IMR-90 (cell line): Measurements from ENCODE around the gene PLA2G12B. TPM values are rescaled to one million over a fixed set of nuclear protein-coding genes. Genes with fewer than 3 reads are reported as not detected.

ENCODE experiments used
- ATAC-seq: fragments of 200-7000 bp; cut with Tn5 transposase; 2 replicates; pipeline ENCODE4 v1.9.1; 2020; ENCODE audit warnings: low read depth, mild to moderate bottlenecking, moderate library complexity
- BruUV-seq: library from RNA; stranded (reverse); fragments of 400-500 nt; replicated peaks from 2 replicates; lab custom pipeline; 2021; lab: Mats Ljungman, UMichigan
- CTCF ChIA-PET: fragments of 300-600 bp; formaldehyde crosslinking; extraction: SDS; loops from one replicate; lab custom pipeline; 2021; ENCODE audit warnings: antibody characterized with exemption; lab: Yijun Ruan, JAX
- POLR2A ChIA-PET: fragments of 300-600 bp; sonication (Branson Sonifier 250); formaldehyde crosslinking; loops from one replicate; lab custom pipeline; 2022; ENCODE audit warnings: antibody characterized with exemption; ENCODE audit not compliant: unreplicated experiment; lab: Charles Lee
- DNase-seq: peaks from one replicate; pipeline ENCODE4 v3.0.0; 2013
- H2AFZ ChIP-seq: replicated peaks from 2 replicates; pipeline ENCODE3; 2013; ENCODE audit warnings: low read length, mild to moderate bottlenecking; ENCODE audit not compliant: poor library complexity
- H2AK5ac ChIP-seq: 2 replicates; pipeline ENCODE4 v1.6.1; 2013; ENCODE audit warnings: low read depth, low read length, inconsistent platforms
- H2AK9ac ChIP-seq: replicated peaks from 2 replicates; pipeline ENCODE3; 2013; ENCODE audit warnings: mild to moderate bottlenecking, low read depth, low read length, moderate library complexity; ENCODE audit not compliant: poor library complexity
- H2BK120ac ChIP-seq: 2 replicates; pipeline ENCODE4 v1.6.1; 2013; ENCODE audit warnings: low read depth, low read length, inconsistent platforms
- H2BK15ac ChIP-seq: 3 replicates; pipeline ENCODE4 v1.6.1; 2013; ENCODE audit warnings: low read depth, low read length, inconsistent platforms
- H2BK20ac ChIP-seq: 2 replicates; pipeline ENCODE4 v1.6.1; 2013; ENCODE audit warnings: low read depth, mild to moderate bottlenecking, inconsistent platforms, low read length, moderate library complexity
- H2BK5ac ChIP-seq: 2 replicates; pipeline ENCODE4 v1.6.1; 2013; ENCODE audit warnings: mild to moderate bottlenecking, low read depth, low read length, inconsistent platforms; ENCODE audit not compliant: poor library complexity, severe bottlenecking
- H3K14ac ChIP-seq: replicated peaks from 2 replicates; pipeline ENCODE4 v1.6.1; 2013; ENCODE audit warnings: low read depth, low read length, inconsistent platforms
- H3K18ac ChIP-seq: 2 replicates; pipeline ENCODE4 v1.6.1; 2013; ENCODE audit warnings: low read depth, low read length, control low read depth
- H3K23ac ChIP-seq: 2 replicates; pipeline ENCODE4 v1.6.1; 2013; ENCODE audit warnings: low read depth, low read length, inconsistent platforms
- H3K27ac ChIP-seq: 2 replicates; pipeline ENCODE4 v1.5.1; 2013; ENCODE audit warnings: mild to moderate bottlenecking, control low read depth, low read length; ENCODE audit not compliant: insufficient read depth
- H3K27me3 ChIP-seq: 2 replicates; pipeline ENCODE4 v1.6.1; 2013; ENCODE audit warnings: low read length; ENCODE audit not compliant: control insufficient read depth, insufficient read depth
- H3K36me3 ChIP-seq: 2 replicates; pipeline ENCODE4 v1.6.1; 2013; ENCODE audit warnings: low read length, mixed read lengths; ENCODE audit not compliant: control insufficient read depth, insufficient read depth
- H3K4ac ChIP-seq: 2 replicates; pipeline ENCODE4 v1.6.1; 2013; ENCODE audit warnings: low read depth, low read length, inconsistent platforms
- H3K4me1 ChIP-seq: 2 replicates; pipeline ENCODE4 v1.6.1; 2013; ENCODE audit warnings: low read length, mixed read lengths; ENCODE audit not compliant: control insufficient read depth, insufficient read depth
- H3K4me2 ChIP-seq: 2 replicates; pipeline ENCODE4 v1.6.1; 2013; ENCODE audit warnings: low read depth, mild to moderate bottlenecking, control low read depth, low read length, moderate library complexity
- H3K4me3 ChIP-seq: 2 replicates; pipeline ENCODE4 v1.5.1; 2013; ENCODE audit warnings: low read depth, mild to moderate bottlenecking, control low read depth, low read length, moderate library complexity; ENCODE audit not compliant: insufficient read depth
- H3K56ac ChIP-seq: 2 replicates; pipeline ENCODE4 v1.6.1; 2013; ENCODE audit warnings: low read length, inconsistent platforms; ENCODE audit not compliant: insufficient read depth; ENCODE audit errors: extremely low read depth
- H3K79me1 ChIP-seq, 2 experiments: 2 replicates each; pipeline ENCODE4 v1.6.1; 2013; ENCODE audit warnings: low read length in 2 of 2, inconsistent platforms in 1 of 2, low read depth in 1 of 2
- H3K9ac ChIP-seq: 2 replicates; pipeline ENCODE4 v1.6.1; 2013; ENCODE audit warnings: low read depth, low read length, control low read depth
- H3K9me1 ChIP-seq: 2 replicates; pipeline ENCODE4 v1.6.1; 2013; ENCODE audit warnings: low read length, inconsistent platforms; ENCODE audit not compliant: insufficient read depth
- H3K9me3 ChIP-seq: 2 replicates; pipeline ENCODE4 v1.6.1; 2013; ENCODE audit warnings: low read length; ENCODE audit not compliant: control insufficient read depth, insufficient read depth
- H4K20me1 ChIP-seq: 2 replicates; pipeline ENCODE4 v1.6.1; 2013; ENCODE audit warnings: low read length, inconsistent platforms; ENCODE audit not compliant: insufficient read depth
- H4K5ac ChIP-seq: 2 replicates; pipeline ENCODE4 v1.6.1; 2013; ENCODE audit warnings: mild to moderate bottlenecking, low read depth, low read length, control low read depth
- H4K8ac ChIP-seq, 2 experiments: 2 replicates each; pipeline ENCODE4 v1.6.1; 2013; ENCODE audit warnings: low read depth in 2 of 2, low read length in 2 of 2, control low read depth in 1 of 2, inconsistent platforms in 1 of 2
- H4K91ac ChIP-seq: 2 replicates; pipeline ENCODE4 v1.6.1; 2013; ENCODE audit warnings: low read depth, low read length, inconsistent platforms; ENCODE audit not compliant: insufficient read depth
- BHLHE40 ChIP-seq: fragments of 150-350 bp; IDR thresholded peaks from 2 replicates; pipeline ENCODE4 v1.6.1; 2016; ENCODE audit warnings: mild to moderate bottlenecking, low read depth, low read length
- CEBPB ChIP-seq: IDR thresholded peaks from 2 replicates; pipeline ENCODE4 v1.6.1; 2012; ENCODE audit warnings: low read depth, low read length, improper control_type of control experiment
- CHD1 ChIP-seq: IDR thresholded peaks from 2 replicates; pipeline ENCODE4 v1.6.1; 2012; ENCODE audit warnings: low read depth, low read length, improper control_type of control experiment
- ELK1 ChIP-seq: fragments of 150-350 bp; IDR thresholded peaks from 2 replicates; pipeline ENCODE4 v1.6.1; 2016; ENCODE audit warnings: low read depth, mild to moderate bottlenecking, low read length, moderate library complexity, borderline replicate concordance
- FOS ChIP-seq: fragments of 150-350 bp; IDR thresholded peaks from 2 replicates; pipeline ENCODE4 v1.6.1; 2016; ENCODE audit warnings: low read depth, low read length
- MAFK ChIP-seq: IDR thresholded peaks from 2 replicates; pipeline ENCODE4 v1.6.1; 2012; ENCODE audit warnings: low read depth, low read length, improper control_type of control experiment
- MAZ ChIP-seq: IDR thresholded peaks from 2 replicates; pipeline ENCODE4 v1.6.1; 2012; ENCODE audit warnings: low read depth, mild to moderate bottlenecking, low read length, improper control_type of control experiment, moderate library complexity, borderline replicate concordance
- NFE2L2 ChIP-seq: fragments of 150-350 bp; IDR thresholded peaks from 2 replicates; pipeline ENCODE4 v1.6.1; 2016; ENCODE audit warnings: low read depth, mild to moderate bottlenecking, low read length
- POLR2A ChIP-seq: IDR thresholded peaks from 2 replicates; pipeline ENCODE4 v1.6.1; 2012; ENCODE audit warnings: mild to moderate bottlenecking, low read depth, low read length
- RCOR1 ChIP-seq: IDR thresholded peaks from 2 replicates; pipeline ENCODE4 v1.6.1; 2012; ENCODE audit warnings: mild to moderate bottlenecking, low read length, improper control_type of control experiment; ENCODE audit not compliant: insufficient replicate concordance
- WGBS, 2 experiments: methylation state at CpG; one replicate each; pipeline versions ENCODE4 v1.1.5 to v1.1.7; 2013; ENCODE audit warnings: missing lambda C conversion rate in 2 of 2; ENCODE audit not compliant: insufficient read length in 1 of 2; ENCODE audit errors: extremely low coverage in 2 of 2; 5-methylcytosine and 5-hydroxymethylcytosine counted together
- dilution Hi-C: fragments of 300-500 bp; cut with HindIII; formaldehyde crosslinking; loops from one replicate; pipeline ENCODE4 v1.14.3; 2018; ENCODE audit warnings: low sequenced_read_pairs; ENCODE audit not compliant: unreplicated experiment
- in situ Hi-C: fragments of 300-500 bp; cut with MboI; formaldehyde crosslinking; loops from 3 replicates; pipeline ENCODE4 v1.14.3; 2019; ENCODE audit warnings: low sequenced_read_pairs, inconsistent platforms, mixed read lengths
- intact Hi-C: fragments of 100-400 bp; cut with micrococcal nuclease; formaldehyde crosslinking; loops from 2 replicates; pipeline ENCODE4 v1.10.0; 2022
- polyA plus RNA-seq, 3 experiments: library from polyadenylated mRNA; depleted of rRNA; stranded (reverse); fragments of >200 nt; gene quantifications; 2 replicates each; pipeline ENCODE4 v1.2.3, GENCODE V29; 2012; ENCODE audit warnings: low replicate concordance in 1 of 3
- total RNA-seq: library from RNA; depleted of rRNA; stranded (reverse); fragments of >200 nt; gene quantifications from 2 replicates; pipeline ENCODE4 v1.2.3, GENCODE V29; 2012

PLA2G12B gene
- total and polyA plus RNA-seq, 2 of the 4 experiments (the other 2 are of a cell fraction): not detected

GRCh38 chr10:72913287-72913686 is 41.3 kb downstream of the PLA2G12B start:
- H3K9ac ChIP-seq: no peak overlapping the region
- H4K5ac ChIP-seq: no peak overlapping the region
- no TSS peak for BruUV-seq
- no peak overlapping the region for H3K4me2 ChIP-seq
- H3K18ac ChIP-seq: no peak overlapping the region
- H3K56ac ChIP-seq: no peak overlapping the region
- H3K9me1 ChIP-seq: no peaks in the 10 kb centered on the region
- no peak overlapping the region for H2AK9ac ChIP-seq
- no peaks in the 10 kb centered on the region for H3K4me1 ChIP-seq
- H3K4me3 ChIP-seq: no peak overlapping the region
- no peak for ATAC-seq
- no peak overlapping the region for H4K91ac ChIP-seq
- no peaks in the 10 kb centered on the region for H4K20me1 ChIP-seq
- no peak overlapping the region for H3K27ac ChIP-seq
- H2BK15ac ChIP-seq: no peak overlapping the region
- TF ChIP-seq BHLHE40 (no peak), FOS (no peak), CEBPB (no peak), POLR2A (no peak), CHD1 (no peak), ELK1 (no peak), MAZ (no peak), RCOR1 (no peak), NFE2L2 (no peak), MAFK (no peak)
- no peaks in the 10 kb centered on the region for H3K27me3 ChIP-seq
- no peak overlapping the region for H2BK5ac ChIP-seq
- DNase-seq: no peak
- H3K14ac ChIP-seq: no peak overlapping the region
- 20% methylated on average over 1 of the region's 7 CpGs; no CpG with 5 or more reads in 1 of the 2 experiments for WGBS, 2 experiments
- H2AFZ ChIP-seq: no peak overlapping the region
- intact Hi-C loops (no loop called here), dilution Hi-C loops (no loop called here), in situ Hi-C loops (no loop called here)
- no peak overlapping the region for H2BK20ac ChIP-seq
- no peak overlapping the region for H2BK120ac ChIP-seq
- no peak overlapping the region for H4K8ac ChIP-seq
- H3K4ac ChIP-seq: no peak overlapping the region
- POLR2A ChIA-PET: no interaction called here
- no peaks in the 10 kb centered on the region for H3K9me3 ChIP-seq
- no peak overlapping the region for H2AK5ac ChIP-seq
- H3K23ac ChIP-seq: no peak overlapping the region
- CTCF ChIA-PET: no interaction called here
- no peaks in the 10 kb centered on the region for H3K79me1 ChIP-seq
- no peaks in the 10 kb centered on the region for H3K36me3 ChIP-seq
